Measurements from ENCODE around the gene SEMA4F. TPM values are rescaled to one million over a fixed set of nuclear protein-coding genes. Genes with fewer than 3 reads are reported as not detected.

Gene SEMA4F
- total RNA-seq, 4 donors from 2014 or later, result 3.4 to 8.5 (median 3.6) TPM

DNA sequence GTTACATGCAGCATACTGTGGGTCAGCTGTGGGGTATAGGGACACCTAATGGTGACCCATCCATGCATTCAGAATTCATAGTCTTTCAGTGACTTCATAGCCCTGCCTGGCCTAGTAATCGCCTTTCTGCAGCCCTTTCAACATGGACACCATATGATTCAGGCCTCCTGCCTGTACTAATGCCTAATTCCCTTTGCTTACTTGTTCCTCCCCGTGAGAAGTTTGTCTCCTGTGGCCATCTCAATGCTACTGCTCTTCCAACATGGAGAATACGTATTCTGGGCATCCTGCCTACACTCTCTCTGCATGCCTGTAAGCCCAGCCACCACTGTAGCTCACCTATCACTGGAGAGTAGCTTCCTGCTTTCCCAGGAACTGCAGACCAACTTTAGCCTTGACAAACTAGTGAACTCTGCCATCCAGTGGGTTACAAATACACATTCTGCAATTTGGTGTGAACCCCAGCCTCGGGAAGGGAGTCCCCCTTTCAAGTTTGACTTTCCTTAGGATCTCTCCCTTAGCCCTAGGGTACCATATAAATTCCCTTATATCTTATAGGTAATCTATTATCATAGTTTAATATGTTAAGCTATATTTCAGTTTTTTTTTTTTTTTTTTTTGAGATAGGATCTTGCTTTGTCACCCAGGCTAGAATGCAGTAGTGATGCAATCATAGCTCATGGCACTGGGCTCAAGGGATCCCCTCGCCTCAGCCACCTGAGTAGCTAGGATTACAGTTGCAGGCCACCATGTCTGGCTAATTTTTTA, 28.2 kb upstream of the SEMA4F start:
- TF ChIP-seq, protein P1, sequence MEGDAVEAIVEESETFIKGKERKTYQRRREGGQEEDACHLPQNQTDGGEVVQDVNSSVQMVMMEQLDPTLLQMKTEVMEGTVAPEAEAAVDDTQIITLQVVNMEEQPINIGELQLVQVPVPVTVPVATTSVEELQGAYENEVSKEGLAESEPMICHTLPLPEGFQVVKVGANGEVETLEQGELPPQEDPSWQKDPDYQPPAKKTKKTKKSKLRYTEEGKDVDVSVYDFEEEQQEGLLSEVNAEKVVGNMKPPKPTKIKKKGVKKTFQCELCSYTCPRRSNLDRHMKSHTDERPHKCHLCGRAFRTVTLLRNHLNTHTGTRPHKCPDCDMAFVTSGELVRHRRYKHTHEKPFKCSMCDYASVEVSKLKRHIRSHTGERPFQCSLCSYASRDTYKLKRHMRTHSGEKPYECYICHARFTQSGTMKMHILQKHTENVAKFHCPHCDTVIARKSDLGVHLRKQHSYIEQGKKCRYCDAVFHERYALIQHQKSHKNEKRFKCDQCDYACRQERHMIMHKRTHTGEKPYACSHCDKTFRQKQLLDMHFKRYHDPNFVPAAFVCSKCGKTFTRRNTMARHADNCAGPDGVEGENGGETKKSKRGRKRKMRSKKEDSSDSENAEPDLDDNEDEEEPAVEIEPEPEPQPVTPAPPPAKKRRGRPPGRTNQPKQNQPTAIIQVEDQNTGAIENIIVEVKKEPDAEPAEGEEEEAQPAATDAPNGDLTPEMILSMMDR (IDR thresholded peaks at IDR 0.05; ENCODE audit: low read depth), result no peak

DNA sequence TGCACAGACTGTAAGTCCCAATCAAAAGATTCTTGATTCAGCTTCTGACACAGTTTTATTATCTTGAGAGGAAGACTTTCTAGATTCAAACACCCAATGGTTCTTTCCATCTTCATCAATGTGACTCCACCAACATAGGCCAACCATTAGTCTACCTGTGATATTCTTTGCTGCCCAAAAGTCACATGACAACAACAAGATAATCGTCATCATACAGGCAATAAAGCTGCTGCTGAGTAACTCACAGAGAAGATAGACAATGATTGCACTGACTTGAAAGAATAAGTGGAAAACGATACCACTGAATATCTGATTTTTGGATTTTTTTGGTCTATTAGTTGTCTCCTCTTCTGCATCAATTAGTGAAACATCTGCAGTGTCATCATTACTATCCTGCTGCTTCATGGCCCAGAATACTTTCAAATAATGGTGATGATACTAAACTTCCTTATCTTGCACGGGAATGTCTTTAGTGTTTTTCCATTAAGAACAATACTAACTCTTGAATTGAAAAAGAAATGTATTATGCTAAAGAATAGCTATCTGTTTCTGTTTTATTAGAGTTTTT, 25.4 kb upstream of the SEMA4F start:
- TF ChIP-seq, protein P1 (IDR thresholded peaks at IDR 0.05; ENCODE audit: low read depth), result no peak

DNA sequence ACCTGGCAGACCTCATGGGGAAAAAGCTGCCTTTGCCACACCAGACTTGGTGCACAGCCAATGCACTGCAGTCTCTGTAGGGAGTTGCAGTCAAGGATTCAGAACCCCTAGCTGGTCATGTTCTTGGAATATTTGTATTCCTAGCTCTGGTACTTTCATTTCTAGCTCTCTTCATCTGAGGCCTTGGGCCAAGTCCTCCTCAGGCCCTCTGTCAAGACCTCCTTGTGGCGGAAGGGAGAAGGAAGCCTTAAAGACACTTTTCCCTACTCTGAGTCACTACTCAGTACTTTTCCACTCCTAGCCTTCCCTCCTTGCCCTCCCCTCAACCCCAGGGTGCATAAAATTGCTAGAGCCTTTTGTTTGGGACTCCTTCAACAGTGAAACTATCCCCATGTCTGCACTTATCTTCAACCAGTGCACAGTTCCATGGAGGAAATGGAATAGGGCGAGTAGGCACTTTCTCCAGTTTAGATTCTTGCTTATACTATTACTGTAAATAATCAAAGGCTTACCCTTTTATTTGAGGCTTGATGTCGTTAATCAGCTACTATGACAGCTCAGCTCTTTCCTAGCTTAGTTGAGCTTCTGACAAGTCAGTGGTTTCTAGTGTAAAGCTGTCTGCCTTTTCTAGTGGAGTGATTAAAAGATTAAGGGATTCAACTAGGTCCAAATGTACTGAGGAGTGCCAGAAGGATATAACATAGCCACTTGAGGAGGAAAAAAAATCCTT, 21.7 kb upstream of the SEMA4F start:
- TF ChIP-seq, protein P1 (IDR thresholded peaks at IDR 0.05; ENCODE audit: low read depth), result no peak

DNA sequence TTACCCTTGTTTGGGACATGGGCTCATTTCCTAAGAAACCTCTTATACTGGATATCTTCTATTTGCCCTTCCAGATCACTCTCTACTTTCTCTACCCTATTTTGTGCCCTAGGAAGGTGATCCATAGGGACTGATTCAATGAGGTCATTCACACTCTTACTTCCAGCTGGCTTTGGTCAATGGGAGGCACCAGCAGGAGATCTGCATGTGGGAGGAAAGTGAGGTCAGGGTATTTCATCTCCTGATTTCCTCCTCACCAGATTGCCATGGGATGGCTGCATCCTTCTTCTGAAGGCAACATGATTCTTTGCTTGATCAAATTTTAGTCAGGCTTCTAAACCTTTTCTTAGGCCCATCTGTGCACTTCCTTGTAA, 21.1 kb upstream of the SEMA4F start:
- TF ChIP-seq, protein P1 (IDR thresholded peaks at IDR 0.05; ENCODE audit: low read depth), result no peak

DNA sequence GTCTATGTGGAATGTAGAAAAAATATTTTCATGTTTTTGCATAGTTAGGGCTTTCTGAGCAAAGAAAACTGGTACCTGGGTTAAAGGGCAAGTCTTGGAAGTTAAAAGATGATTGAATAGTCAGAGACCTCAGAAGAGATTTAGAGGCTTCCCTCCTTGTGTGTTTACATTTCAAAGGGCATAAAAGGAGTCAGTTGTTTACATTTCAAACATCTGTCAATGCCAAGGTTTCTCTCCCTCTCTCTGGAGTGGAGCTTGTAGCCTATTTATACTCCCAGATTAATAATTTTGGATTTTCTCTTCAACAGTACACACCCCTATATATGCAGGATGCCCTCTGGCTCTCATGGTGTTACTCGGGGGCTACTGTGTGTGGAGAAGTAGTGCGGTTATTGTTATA, 14.5 kb upstream of the SEMA4F start:
- TF ChIP-seq, protein P1 (IDR thresholded peaks at IDR 0.05; ENCODE audit: low read depth), result no peak

DNA sequence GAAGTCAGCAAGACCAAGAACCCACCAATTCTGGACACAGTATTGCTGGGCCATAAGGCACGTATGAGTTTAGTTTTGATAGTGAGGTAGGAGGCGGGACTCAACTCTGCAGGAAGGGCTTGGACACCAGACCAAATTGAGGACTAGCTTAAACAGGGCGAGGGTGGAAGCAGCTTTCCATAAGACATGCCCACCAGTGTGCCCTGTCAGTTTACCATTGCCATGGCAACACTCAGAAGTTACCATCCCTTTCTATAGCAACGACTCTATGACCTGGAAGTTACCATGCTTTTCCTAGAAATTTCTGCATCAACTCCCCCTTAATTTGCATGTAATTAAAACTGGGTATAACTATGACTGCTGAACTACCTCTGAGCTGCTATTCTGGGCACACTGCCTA, 8.7 kb upstream of the SEMA4F start:
- TF ChIP-seq, protein P1 (IDR thresholded peaks at IDR 0.05; ENCODE audit: low read depth), result no peak

DNA sequence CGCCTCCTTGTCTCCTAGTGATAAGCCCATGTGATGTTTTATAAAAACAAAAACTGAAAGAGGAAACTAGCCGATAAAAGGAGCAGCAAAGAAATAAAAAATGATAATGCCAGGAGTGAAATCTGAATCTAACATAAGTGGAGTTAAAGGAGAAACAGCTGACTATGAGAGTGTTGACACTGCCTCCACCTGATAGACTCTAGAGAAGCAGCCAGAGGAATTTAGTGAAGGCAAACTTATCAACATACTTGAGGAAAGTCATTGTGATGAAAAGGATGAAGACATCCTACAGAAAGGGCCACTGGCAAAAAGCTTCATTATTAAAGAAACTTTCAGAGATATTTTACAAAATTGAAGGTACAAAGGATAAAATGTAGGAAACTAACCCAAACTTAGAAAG, 7.8 kb upstream of the SEMA4F start:
- TF ChIP-seq, protein P1 (IDR thresholded peaks at IDR 0.05; ENCODE audit: low read depth), result no peak

All from subcutaneous adipose tissue (tissue), 4 donors.